D341Med (cell line): Measurements from ENCODE around the gene THSD4.

Source experiments
- DNase-seq: peaks from one replicate; pipeline ENCODE4 v3.0.0; 2012; ENCODE audit warnings: low spot score

THSD4 gene

DNA sequence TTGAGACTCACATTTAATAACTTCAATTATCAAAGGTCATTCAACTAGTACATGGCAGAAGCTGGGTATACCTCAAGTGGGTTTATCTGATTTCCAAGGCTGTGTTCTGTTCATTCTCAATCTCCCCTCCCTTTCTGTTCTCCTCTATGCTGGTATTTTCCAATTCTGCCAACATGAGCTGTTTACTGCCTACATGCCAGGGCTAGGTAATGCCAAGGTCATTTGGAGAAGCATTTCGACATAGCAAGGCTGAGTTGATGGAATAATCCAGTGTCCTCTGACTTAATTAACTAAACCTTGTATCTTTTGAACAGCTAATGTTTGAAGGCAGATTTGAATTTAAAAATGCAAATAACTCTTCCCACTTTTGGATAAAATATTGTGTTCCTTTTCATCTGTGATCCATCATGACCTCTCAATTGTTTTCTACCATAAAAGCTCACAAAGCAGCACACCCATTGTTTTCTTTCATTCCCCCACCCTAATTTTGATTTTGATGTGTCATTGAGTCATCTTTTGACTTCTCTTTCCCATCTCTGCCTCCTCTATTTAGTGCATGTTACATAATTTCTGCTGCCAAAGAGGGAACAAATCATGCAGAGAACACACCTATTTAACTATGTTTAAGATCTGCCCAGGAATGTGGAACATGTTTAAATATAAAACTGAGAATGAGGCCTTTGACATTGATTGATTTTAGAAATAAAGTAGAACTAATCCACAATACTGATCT is 386.2 kb downstream of the THSD4 start:
- no peak for DNase-seq

DNA sequence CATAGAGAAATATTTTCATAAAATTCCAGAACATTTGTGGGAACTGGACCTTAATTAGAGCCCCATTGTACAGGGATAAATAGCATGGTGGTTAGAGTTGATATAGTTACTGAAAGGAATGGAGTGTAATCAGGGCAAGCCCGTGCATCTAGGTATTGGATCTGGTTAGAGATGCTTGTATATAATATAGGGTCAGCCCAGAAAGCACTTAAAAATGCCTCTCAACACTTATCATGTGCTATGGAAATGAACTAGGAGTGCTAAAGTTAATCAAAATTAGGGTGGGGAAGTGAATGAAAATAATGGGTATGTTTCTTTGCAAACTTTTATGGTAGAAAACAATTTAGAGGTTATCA is 386.8 kb downstream of the THSD4 start:
- no peak for DNase-seq

DNA sequence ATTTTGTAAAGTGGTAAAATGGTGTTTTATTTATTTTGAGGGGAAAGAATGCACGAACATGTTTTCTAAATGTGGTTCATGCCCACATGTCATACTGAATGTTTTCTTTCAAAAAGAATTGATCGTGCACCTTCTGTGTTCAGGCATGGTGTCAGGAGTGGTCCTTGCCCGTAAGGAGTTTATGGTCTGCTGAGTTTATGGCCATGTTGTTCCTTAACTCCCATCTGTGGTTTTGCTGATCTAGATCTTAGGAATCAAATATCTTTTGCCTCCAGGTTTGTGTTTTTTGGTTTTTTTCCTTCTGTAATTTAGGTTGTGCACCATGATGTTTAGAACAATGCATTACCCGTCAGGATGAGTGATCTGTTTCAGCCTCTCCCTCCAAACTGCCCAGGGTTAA is 390.7 kb downstream of the THSD4 start:
- no peak for DNase-seq

DNA sequence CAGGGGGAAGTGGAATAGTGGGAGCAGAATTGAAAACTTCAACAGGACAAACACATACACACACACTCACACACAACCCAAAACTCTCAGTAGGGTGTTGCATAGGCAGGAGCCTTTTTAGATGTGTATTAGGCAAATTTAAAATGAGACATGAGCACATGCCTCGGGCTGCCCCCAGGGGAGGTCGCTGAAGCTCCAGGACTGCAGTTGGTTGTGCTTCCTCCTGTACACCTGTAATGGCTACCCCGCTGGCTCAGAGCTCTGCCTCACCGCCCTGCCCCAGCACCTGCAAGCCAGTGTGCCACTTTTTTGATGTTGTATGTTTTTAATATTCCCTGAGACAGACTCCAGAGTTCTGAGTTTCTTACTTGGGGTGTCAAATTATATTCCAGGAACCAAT is 391.7 kb downstream of the THSD4 start:
- no peak for DNase-seq

DNA sequence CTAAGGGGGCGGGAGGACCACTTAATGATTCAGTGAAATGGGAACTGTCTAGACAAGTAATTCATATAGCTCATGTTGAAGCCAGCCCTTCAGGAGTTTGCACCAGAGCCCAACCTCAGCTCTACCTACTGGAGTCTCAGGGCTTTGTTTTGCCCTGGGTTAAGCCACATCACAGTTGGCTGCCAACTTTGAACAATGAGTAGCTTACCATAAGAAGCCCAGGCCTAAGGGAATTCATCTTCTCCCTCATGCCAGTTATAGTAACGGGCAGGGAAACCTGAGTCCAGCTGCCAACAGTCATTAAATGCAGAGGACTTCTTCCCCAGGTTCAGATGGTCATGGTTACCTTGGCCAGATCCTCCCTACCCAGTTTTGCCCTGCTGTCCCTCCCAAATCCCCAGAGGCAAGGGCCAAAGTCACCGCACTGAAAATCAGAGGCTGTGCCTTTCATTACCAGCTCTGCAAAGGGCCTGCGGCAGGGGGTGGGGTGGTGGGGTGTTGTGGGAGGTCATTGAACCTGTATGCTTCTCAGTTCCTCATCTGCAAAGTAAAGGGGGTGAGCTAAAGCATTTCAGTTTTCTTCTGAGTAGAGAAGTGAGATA is 392.9 kb downstream of the THSD4 start:
- DNase-seq, result no peak

DNA sequence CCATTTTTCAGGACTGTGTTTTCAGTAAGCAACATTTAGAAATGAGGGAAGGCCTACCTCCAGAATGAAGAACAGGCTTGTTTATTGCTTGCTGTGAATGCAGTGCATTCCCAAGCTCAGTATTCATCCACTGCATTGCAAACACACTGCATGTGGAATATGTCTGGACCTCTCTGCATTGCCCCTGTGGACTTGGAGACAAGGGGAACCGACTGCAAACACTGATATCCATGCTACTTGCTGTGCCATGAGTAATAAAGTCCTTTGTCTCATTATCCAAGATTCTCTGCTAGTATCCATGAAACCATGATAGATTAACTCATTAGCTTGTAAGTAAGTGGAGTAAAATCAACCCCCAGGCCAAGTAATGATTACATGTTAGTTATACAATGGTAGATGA is 393.9 kb downstream of the THSD4 start:
- no peak for DNase-seq

DNA sequence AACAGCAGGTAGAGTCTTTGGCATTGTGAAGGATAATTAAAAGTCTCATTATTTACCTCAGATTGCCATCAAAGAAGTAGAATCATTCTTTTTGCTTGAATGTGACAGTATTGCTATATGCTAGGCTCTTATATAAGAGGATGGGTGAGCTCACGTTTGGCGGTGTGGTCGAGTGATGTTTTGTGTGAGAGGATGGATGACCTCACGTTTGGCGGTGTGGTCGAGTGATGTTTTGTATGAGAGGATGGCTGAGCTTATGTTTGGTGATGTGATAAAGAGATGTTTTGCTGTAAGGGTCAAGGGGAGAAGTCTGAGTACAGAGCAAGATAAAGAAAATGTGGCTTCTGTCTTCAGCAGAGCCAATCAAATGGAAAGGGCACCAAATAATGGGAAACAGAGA is 395.5 kb downstream of the THSD4 start:
- no peak for DNase-seq

DNA sequence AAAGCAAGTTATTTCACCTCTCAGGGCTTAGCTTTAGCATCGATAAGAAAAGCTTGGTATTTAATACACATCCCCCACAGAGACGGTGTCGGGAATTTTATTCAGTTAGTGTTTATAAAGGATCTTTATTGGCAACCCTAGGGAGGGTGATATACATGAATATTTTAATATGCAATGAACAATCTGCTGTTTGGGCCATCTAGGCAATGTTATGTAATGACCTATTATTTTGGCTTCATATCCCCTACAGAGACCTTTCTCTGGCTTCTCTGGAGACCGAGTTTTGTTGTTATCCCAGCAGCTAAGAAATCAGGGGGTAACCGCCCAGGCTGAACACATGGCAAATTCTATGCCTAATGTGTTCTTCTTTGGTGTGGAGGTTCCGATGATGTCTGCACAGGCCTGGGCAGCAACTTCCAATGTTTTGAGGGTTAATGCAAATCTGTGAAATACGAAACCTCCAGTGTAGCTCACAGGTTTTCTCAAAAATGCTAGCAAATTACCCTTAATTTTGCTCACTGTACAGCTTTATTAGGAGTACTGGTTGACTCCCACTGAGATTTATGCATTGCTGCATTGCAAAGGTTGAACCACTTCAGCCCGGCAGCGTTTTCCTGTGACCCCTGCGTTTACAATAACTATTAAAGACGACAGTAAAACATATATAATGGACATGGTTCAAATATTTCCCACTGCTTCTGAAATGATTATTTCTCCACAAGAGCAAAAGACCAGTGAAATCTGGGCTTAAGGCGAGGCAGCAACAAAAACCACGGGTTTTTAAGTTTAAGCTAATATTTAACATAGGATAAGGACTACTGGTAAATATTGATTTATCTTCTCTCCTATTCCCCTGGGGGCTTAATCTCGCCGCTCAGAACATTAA is 396.8 kb downstream of the THSD4 start:
- no peak for DNase-seq

DNA sequence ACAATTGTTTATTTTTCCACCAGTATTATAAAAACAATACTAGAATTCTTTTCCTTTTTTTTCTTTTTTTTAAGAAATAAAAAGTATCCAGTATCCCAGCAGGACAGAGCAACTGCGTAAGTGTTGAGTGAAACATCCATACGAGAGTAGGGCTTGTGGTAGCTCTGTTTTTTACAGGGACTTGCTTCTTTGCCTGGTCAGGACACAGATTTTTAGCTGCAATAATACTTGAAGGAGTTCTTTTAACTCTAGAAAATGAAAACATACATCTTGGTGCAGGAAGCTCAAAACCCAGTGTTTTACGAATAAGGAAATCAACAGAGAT is 397.4 kb downstream of the THSD4 start:
- DNase-seq, result no peak

DNA sequence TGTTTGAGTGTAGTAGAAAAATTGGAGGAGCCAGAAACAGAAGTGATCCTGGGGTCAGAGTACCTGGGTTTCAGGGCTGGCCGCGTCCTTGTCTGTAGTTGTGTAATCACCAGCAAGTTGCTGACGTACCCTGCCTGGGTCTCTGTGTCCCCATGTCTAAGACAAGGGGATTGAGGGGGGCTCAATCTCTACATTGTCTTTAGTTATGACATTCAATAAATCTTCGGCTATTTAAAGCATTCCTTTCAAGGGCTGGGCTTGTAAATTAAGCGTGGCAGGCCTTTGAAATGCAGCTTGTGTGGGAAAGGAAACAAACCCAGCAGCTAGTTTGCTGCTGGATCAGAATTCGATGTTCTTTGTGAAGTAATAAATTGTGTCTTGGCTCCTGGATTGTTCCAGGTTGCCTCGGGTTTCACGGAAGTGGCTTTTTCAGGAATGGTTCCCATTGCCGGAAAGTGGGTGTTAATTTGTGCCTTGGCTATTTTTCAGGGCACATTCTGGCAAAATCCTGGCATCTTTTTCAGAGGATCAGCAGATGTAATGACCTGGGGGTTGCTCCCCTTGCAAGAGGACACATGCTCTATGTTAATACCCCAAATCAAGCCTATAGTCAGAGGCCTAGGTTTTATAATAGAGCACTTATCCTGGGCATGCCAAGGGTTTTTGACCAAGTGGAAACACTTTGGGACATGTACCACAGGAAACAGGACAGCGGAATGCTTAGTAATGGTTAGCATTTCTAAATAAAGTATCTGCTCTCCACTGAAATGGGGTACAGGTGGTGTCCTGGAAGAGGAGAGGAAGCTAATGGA is 400.3 kb downstream of the THSD4 start:
- no peak for DNase-seq

DNA sequence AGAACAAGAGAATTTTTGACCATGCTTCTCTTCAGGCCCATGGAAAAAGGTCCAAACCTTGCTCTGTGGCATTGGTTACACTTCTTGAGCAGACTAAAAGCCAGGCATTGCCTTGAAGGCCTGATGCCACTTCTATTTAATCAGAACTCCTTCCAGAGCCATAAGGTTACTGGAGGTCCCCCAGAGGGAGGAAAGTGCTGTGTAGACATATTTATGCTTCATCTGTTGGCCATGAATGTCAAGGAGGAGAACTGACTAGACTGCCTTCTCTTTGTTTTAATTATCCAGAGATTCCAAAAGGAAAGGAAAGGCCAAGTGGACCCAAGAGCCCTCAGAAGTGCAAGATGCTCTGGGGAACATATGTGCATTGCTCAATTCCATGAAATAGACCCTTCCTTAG is 402.5 kb downstream of the THSD4 start:
- no peak for DNase-seq

DNA sequence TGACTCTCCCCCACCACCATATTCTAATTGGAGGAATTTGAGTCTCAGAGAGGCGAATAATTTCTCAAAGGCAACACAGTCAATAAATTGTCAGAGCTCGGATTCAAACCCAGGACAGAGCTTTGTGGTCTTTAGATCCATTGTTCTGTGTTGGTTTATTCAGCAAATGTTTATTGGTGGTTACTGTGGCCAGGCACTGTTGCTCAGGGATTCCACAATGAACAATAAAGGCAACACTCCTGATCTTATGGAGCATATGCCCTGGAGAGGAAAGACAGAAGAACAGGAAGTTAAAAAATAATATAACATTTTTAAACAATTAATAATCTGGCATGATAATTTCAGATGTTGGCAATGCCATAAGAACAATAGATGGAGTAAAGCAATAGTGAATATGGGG is 403.4 kb downstream of the THSD4 start:
- DNase-seq, result no peak

DNA sequence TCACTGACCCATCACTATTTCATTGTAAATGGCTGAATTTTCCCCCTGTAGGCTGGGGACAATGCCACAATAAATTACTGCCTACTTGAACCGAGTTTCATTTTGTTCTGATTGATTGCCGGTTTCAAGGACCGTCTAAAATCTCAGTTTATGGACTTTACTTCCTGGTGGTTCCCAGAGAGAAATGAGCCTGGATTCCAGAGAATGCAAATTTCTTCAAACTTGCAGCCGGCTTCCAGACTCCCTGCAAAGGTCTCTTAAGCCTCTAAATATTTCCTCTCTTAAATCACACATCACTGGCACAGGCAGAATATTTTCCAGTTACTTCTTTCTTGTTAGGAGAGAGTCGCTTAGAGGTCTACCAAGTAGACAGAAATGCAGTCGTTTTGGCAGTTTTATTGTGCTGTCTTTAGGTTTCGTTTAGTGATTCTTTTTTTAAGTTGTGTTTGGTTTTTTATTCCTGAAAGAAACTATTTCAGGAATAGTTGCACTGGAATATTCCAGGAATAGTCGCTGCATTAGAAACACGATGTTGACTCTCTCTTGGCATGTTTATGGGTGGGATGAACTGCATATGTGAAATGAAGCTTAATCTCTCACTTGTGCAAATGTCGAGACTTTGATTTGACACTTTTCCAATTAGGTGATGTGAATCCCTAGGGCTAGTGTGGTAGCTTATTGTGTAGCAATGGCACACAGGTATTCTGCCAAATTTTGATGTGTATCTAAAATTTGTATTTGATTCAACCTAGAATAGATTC is 411.0 kb downstream of the THSD4 start:
- no peak for DNase-seq

DNA sequence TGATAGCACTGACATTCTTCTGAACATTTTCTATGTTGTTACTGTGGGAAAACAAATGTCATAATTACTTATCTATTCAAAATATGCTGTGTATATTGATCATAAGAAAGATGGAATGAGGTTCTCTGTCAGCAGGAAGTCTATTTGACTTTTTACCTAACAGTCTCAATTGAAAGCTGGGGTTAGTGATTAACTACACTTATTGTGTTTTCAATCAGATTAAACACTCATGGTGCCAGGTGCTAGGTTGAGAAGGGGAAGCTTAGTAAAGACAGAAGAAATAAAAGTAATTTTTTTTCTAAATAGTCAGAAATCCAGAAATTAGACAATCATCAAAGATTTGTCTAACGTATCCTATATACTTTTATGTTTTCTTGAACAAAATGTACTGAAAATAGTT is 414.1 kb downstream of the THSD4 start:
- no peak for DNase-seq

DNA sequence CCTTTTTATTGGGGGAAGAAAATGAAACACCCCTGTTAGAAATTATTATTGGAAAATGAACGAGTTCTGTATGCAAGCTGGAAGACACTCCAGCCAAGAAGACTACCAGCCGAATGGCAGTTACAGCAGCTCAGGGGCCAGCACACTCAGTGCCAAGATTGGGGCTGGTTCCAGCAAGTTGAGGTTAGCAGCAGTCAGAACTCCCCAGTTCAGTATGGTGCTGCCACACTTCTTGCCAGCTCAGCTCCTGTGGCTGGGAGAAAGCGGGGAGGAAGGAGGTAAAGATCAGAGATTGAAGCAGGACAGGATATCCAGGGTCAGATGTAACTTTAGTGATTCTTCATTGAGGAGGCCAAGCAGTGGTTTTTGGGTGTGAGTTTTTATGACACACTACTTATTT is 414.8 kb downstream of the THSD4 start:
- no peak for DNase-seq

DNA sequence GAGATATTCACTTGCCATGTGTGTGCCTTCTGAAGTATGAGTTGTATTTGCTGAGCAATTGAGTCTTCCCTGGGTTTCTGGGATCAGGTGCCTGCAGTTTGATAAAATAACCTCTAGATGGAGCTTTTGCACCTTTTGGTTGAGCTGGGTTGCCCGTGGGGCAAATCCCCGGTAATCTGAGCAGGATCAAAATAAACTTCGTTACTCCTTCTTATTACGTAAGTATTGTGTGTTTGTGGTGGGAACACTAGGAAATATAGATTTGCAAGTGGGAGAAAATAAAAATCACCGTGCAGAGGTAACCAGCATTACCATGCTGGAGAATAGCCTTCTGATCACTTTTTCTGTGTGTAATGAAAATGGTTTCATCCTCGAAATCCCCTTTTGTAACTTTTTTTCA is 417.7 kb downstream of the THSD4 start:
- peak; percentile 62 for DNase-seq

DNA sequence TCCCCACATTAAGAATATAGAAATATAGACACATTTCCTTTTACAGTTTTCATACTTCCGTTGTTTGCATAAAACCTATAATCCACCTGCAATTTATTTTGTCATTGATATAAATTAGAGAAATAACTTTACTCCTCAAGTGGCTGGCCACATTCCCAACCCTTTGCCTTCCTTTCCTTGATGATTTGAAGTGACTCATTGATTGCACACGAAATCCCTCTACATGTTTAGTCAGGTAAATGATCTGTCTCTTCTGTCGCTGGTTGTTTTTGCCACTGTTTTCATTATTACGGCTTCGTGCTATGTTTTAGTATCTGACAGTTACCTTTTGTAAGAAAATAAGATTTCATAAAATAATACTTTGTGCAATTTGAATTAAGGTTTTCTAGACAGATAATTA is 422.9 kb downstream of the THSD4 start:
- no peak for DNase-seq

DNA sequence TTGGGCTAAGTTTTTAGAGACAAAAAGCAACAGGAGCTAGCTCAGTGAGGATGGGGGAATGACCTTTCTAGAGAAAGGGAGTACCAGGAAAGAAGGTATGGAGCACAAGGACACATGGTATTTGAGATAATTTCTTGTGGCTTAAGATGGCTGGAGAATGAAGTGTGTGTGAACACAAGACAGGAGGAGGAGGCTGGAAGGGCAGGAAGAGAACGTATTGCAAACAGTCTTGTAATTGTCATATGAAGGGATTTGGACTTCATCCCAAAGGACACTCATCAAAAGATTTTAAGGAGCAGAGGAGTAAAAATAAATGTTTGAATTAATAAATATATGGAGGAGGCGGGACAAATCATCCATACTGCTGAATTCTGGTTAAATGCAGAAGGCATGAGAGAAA is 426.5 kb downstream of the THSD4 start:
- DNase-seq, result no peak

DNA sequence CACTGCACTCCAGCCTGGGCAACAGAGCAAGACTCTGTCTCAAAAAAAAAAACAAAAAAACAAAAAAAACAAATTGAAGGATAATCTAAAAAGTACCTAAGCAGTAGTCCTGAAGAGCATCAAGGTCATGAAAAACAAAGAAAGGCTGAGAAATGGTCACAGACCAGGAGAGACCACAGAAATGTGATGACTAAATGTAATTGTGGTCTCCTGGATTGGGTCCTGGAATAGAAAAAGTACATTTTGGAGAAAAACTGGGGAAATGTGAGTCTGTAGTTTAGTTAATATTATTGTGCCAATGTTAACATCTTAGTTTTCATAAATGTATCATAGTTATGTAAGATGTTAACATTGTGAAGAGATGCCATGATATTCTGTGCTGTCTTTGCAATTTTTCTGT is 427.6 kb downstream of the THSD4 start:
- no peak for DNase-seq

DNA sequence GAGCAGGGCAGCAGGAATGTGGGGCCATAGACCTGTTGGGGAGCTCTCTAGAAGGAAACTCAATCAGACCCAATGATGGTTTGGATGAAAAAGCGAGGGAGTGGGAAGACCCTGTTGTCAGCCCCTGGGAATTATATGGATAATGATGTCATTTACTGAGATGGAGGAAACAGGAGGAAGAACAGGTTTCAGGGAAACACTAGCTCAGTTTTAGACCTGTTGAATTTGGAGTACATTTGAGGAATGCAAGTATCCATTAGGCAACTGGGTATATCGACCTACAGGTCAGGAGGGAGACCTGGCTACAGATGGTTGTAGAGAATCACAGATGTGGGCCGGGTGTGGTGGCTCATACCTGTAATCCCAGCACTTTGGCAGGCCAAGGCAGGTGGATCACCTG is 428.1 kb downstream of the THSD4 start:
- DNase-seq, result no peak

DNA sequence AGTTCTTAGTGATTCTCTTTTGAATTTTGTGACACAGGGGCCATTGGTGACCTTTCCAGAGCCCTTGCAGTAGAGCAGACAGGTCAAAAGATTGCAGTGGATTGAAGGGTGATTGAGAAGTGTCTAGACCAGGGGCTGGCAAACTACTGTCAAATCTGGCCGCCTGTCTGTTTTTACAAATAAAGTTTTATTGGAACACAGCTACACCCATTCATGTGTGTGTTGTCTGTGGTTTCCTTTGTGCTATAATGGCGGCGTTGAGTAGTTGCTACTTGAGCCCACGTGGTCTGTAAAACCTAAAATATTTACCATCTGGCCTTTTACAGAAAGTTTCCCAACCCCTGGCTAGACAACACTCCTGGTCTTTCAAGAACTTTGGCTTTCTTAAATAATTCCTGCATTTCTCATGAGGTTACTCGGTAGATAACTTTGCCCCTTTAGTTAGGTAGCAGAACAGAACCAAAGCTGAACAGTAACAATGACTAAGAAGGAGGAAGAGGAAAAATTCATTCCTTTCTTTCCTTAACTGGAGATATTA is 430.0 kb downstream of the THSD4 start:
- no peak for DNase-seq

DNA sequence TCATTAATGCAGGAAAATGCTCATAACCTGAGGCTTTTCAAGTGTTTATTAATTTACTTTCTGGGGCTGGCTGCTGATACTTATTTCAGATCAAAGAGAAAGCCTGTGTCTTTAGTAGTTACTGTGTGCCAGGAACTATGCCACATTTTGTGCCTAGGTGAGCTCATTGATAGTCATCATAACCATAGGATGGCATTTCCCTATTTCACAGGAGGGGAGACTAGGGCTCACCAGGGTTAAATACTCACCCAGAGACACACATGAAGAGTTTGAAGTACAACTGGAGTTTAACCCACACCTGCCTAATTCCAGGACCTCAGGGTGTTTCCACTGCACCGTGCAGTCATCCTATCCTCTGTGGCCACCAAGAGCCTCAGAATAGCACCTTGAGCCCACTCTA is 430.7 kb downstream of the THSD4 start:
- no peak for DNase-seq
